DOHH2 (cell line): ENCODE results near the gene SHB.

ENCODE experiments used
- CTCF ChIP-seq: fragments of 200-600 bp; sonication (generic); IDR thresholded peaks from one replicate; pipeline ENCODE4 v1.5.1; 2014; ENCODE audit warnings: antibody characterized with exemption, mild to moderate bottlenecking, low read depth, low read length; ENCODE audit not compliant: poor library complexity, severe bottlenecking
- EZH2phosphoT487 ChIP-seq: fragments of 200-600 bp; sonication (generic); IDR thresholded peaks from 2 replicates; pipeline ENCODE4 v1.6.1; 2017; ENCODE audit warnings: borderline replicate concordance, mild to moderate bottlenecking, antibody characterized with exemption, low read length, moderate library complexity, mixed read lengths

- TF ChIP-seq CTCF (no peak), EZH2phosphoT487 (no peak)
Observed at GRCh38 chr9:37944266-37944650, 124.8 kb downstream of the SHB start.
